ENCODE measurements around the gene KRTAP12-3.
"Not testable (repeated sequence)": the region's sequence is repeated elsewhere in the genome, so short reads cannot be mapped to it uniquely, and the experiment has no call there.

Gene KRTAP12-3, protein sequence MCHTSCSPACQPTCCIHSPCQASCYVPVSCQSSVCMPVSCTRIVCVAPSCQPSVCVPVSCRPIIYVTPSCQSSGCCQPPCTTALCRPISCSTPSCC

DNA sequence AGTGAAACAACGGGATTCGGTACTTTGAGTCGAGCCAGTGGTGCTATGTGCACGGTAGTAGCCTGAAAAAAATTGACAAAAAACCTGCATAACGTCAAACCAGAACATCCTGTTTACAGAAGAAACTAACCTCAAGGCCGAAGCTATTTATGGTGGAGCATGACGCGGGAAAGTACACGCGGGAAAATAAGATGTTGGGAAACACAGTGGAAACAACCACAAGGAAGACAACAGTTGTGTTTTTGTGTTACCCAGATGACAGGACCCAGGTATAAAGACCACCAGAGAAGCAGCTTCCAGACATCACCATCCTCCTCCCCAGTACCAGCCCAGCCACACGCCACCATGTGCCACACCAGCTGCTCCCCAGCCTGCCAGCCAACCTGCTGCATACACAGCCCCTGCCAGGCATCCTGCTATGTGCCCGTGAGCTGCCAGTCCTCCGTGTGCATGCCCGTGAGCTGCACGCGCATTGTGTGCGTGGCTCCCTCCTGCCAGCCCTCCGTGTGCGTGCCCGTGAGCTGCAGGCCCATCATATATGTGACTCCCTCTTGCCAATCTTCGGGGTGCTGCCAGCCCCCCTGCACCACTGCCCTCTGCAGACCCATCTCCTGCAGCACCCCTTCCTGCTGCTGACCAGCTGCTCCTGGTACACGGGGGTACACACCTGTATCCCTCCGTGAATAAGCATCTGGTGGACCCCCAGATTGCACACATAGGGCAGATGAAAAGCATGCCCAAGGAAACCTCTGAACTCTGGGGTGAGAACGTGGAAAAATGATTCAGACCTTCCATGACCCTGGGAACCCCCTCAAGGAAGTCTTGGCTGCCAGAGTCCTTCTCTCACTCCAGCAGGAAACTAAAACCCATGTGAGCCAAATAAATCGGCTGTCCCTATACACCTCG is at the start of gene KRTAP12-3:
Gene KRTAP12-3, plus strand, starts transcription at position 298 of the 906 bp plus-strand sequence. Its CDS starts 48 bp downstream, at position 346.
- DNase-seq: no peak

DNA sequence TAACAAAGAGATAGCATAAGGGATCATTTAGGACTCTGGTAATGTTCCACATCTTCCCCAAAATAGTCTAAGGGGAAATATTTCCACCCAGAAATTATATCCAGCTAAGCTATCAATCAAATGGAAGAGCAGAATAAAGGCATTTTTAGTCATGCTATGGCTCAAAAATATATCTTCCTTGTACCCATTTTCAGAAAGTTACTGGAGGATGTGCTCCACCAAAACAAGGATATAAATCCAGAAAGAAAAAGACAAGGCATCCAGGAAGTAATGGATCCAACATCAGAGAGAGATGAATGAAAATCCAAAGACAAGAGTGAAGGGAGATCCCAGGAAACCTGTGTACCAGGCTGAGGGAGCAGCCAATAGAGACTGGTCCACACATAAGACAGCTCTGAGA is 48.5 kb upstream of the KRTAP12-3 start:
- no peak for DNase-seq

DNA sequence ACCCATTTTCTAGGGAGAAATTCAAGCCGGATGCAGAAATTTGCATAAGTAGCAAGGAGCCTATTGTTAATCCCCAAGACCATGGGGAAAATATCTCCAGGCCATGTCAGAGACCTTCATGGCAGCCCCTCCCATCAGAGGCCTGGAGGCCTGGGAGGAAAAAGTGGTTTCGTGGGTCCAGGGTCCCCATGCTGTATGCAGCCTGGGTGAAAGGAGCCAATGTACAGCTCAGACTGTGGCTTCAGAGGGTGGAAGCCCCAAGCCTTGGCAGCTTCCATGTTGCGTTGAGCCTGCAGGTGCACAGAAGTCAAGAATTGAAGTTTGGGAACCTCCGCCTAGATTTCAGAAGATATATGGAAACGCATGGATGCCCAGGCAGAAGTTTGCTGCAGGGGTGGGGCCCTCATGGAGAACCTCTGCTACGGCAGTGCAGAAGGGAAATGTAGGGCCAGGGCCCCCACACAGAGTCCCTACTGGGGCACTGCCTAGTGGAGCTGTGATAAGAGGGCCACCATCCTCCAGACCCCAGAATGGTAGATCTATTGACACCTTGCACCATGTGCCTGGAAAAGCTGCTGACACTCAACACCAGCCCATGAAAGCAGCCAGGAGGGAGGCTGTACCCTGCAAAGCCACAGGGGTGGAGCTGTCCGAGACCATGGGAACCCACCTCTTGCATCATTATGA is 47.4 kb upstream of the KRTAP12-3 start:
- DNase-seq: not testable (repeated sequence)

DNA sequence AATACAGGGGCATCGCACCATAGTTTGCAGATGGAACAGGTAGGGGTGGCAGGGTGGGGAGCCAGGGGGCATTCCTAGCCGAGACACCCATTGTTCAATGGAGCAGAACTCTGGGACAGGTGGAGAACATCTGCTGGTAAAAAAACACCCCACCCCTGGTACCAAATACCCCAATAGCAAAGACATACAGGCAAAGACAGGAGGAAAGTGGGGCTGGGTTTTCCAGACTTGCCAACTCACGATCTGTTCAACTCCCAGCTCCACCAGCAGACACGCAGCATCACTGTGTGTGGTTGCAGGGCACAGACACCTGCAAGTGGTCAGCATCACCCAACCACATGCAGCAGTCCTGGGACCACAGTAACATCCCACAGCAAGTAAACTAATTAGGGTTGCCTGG is 46.2 kb upstream of the KRTAP12-3 start:
- DNase-seq: no peak

DNA sequence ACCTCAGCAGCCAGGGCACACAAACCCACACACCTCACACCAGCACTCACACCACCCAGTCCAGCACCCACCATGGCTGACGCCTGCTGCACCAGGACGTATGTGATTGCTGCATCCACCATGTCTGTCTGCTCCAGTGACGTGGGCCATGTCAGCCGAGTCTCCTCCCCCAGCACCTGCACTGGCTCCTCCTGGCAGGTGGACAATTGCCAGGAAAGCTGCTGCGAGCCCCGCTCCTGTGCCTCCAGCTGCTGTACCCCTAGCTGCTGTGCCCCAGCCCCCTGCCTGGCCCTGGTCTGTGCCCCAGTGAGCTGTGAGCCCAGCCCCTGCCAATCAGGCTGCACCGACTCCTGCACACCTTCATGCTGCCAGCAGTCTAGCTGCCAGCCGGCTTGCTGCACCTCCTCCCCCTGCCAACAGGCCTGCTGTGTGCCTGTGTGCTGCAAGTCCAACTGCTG is 45.7 kb upstream of the KRTAP12-3 start, which contains the start of gene KRTAP10-8:
Gene KRTAP10-8, plus strand, starts transcription at position 51 of the 458 bp plus-strand sequence. Its CDS starts 22 bp downstream, at position 73.
- DNase-seq: no peak

DNA sequence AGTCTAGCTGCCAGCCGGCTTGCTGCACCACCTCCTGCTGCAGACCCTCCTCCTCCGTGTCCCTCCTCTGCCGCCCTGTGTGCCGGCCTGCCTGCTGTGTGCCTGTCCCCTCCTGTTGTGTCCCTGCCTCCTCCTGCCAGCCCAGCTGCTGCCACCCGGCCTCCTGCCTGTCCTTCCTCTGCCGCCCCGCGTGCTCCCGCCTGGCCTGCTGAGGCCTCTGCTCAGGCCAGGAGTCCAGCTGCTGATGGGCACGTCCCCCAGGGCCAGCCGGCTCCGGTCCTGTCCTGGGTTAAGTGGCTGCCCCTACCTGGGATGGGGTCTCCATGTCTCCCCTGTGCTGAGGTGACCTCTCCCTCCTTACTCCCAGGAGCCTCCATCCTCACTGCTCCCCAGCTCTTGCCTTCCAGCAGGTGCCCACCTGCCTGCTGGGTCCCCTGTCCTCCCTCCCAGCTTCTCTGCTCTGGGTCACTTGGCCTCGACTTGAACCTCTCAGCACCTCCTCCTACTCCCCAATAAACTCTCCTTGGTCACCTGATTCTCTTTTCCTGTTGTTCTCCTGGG is 45.0 kb upstream of the KRTAP12-3 start:
- DNase-seq: no peak

DNA sequence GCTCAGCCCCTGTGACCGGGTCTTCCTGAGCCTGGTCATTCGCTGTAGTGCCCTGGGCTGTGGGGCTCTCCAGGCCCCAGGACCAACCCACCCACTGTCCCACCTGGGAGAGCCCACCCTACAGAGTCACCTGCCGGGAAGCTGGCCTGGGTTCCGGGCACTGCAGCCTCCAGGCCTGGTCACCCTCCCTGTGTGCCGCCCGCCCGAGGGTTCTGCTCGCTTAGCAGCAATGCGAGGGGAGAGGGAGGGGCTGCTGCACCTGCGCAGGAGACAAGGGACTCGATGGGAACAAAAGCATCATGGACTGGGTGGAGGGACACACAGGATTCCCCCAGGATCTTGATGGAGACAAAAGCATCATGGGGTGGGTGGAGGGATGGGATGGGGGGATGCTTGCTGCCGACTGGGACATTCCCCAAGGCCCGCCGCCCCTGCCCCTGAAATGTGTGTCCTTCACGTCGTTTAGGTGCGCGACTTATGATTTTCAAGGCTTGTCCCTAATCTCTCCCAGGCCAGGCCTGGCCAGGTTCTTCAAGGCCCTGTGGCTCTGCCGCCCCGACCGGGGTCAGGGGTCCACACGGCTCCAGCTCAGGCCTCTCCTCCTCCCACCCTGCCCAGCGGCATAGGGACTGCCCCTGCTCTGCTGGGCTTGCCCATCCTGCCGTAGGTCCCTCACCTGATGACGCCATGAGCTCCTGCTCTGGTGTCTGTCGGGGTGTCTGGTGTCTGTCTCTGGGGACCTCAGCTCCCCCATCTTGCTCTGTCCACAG is 44.2 kb upstream of the KRTAP12-3 start:
- DNase-seq: no peak

DNA sequence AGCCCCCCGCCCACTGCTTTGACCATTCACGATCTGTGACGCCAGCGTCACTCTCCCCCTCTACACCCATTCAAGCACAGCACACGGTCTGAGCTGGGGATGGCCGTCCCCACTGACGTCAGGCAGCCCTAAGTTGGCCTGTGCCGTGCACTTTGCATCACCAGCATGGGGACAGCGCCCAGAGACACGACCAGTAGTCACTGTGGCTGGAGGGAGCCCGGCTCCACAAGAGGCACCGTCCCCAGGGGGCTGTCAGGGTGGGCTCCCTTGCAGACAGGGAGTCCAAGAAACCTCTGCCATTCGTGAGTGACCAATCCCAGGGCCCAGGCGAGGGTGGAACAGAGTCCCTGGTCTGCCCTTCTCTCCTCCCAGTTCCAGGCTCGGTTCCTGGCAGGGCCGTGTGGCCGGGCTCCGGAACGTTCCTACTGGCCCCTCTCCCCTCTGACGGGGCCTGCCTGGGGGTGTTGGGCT is 43.5 kb upstream of the KRTAP12-3 start:
- no peak for DNase-seq

DNA sequence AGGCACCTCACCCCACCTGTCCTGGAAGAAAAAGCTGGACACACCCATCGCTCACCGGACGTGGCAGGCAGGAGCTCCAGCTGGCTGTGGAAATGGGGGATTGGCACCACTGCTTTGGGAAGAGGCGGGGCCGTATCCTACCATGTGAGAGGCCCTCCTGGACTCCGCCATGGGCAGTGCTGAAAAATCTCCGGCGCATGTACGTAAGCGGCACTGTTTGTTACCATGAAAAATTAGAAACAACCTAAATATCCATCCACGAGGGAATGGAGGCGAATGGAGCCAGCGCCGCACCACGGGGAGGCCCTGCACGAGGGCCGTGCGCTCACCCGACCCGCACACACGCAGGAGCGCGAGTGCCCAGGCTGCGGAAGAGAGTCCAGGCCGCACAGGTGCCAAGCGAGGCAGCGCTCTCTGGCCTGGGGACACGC is 42.8 kb upstream of the KRTAP12-3 start:
- DNase-seq: no peak

DNA sequence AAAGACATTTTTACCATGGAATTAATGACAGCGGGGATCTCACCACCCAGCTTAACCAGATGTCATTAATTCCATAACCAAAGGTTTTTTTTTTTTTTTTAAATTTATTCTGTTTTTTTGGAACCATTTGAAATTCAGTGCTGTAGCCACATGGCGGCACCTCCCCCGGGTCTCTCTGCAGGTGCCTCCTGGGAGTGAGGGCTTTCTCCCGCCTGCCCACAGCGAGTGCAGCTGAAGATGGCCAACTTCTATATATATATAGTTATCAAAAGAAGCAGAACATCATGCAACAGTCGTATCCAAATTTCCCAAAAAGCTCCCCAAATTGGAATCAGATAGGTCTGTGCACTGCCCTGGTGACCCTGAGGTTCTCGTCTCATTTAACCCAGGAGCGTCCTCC is 42.3 kb upstream of the KRTAP12-3 start:
- DNase-seq: no peak

DNA sequence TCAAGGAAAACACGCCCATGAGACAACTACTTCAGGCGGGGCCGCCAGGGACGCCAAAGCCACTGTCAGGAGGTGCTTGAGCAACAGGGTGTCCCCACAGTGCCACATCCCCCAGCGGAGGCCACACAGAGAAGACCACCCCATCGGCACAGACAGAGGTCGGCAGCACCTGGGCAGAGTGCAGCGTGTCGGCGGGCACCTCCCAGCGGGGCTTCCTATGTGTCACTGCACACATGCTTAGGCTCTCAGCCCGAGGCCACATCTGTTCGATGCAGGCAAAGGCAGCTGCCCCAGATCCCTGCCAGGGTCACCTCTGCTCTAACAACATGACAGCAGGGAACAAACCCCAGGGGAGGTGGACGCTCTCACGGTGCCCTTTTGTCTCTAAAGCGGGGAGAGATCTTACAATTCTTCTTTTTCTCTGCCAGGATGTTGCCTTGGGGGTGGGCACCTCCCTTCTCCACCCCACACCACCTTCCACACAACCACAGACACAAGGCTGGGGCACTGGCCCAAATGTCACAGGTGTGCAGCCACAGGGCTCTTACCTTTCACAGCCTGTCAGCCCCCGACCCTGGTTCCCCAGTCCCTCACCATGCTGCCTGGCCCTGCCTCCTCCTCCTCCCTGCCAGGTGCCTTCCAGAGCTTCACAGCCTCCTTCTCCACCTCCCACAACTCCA is 41.7 kb upstream of the KRTAP12-3 start:
- DNase-seq: no peak

DNA sequence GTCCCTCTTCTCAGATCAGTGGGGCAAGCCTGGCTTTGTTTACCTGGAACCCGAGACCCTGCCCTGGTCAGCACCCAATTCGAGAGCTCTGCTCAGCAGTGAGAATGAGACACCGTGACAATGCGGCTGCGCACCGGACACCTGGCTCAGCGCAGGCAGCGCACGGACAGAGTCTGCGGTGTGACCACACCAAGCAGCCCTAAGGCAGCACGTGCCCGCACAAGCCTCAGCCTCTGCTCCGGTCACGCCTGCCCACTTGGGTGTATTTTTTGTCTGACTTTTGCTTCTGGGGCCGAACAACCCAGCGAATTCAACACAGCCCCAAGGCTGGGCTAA is 41.2 kb upstream of the KRTAP12-3 start:
- no peak for DNase-seq

DNA sequence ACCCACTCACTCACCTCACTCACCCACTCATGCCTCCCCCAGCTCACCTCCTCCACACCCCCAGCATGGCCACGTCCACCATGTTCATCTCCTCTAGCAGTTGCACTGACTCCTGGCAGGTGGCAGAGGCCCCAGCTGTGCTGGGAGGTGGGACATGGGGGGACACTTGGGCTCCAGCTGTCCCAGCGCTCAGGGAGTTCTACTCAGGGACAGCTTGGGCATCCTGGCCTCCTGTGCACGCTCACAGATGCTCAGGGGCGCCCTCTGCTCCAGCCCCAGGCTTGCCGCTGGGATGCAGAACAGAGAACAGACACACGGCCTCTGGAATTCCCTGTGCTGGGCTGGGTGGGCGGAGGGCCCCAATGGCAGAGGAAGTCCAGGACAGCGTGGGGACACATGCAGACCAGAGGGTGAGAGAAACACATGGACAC is 40.6 kb upstream of the KRTAP12-3 start:
- no peak for DNase-seq

DNA sequence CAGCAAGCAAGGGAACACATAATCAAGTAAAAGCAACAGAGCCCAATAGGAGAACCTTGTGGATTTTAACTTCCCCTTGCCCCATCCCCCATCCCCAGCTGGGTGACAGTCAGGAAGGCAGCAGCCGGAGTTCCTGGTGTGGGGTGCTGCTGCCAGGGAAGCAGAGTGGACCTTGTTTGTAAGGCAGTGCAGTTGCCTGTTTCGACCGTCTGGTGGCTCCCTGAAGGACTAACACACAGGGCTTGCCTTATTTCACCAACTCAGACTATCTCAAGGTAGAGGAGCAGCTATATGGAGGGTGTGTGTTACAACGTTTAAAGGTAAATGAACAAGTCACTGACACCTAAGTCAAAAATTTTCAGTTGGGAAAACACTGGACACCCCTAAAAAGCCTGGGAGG is 39.2 kb upstream of the KRTAP12-3 start:
- no peak for DNase-seq

DNA sequence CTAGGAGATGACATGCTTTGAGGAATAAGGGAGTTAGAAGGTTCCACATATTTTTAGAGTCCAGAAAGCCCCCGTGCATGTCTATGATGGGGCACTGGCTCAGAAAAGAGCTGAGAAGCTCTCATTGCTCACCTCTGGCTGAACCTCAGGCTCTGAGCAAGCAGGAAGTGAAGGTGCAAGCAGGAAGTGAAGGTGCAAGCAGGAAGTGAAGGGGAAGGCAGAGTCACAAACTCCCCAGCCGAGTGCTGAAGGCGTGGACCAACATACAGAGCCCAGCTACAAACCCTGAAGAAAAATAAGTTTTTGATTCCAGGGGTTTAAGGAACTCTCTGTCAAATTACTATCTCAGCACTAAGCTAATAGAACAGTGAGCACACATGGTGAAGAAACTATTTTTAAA is 38.8 kb upstream of the KRTAP12-3 start:
- no peak for DNase-seq

DNA sequence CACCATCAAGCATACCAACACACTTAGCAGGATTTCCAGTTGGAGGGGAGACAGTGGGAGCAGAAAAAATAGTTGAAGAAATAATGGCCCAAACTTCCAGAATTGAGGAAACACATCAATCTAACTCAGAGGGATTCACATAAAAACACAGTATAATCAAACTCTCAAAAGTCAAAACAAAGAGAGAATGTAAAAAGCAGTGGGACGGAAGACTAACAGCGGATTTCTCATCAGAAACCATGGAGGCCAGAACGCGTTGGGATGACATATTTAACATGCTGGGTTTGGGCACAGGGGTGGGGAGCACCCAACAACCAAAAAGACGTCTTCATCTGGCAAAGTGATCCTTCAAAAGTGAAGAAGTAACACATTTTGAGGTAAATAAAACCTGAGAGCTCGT is 37.8 kb upstream of the KRTAP12-3 start:
- no peak for DNase-seq

DNA sequence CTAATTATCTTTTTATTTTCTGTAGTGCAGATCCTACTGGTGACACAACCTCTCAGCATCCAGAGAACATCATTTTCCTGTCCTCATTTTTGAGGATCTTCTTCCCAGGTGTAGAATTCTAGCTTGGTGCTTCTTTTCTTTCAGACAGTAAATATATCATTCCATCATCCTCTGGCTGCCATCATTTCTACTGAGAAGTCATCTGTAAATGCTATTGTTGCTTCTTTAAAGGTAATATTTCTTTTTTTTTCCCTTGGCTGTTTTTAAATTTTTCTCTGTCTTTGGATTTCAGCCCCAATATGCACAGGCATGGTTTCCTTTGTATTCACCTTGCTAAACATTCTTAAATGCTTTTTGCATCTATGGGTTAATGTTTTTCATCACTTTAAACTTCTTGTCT is 34.2 kb upstream of the KRTAP12-3 start:
- no peak for DNase-seq

DNA sequence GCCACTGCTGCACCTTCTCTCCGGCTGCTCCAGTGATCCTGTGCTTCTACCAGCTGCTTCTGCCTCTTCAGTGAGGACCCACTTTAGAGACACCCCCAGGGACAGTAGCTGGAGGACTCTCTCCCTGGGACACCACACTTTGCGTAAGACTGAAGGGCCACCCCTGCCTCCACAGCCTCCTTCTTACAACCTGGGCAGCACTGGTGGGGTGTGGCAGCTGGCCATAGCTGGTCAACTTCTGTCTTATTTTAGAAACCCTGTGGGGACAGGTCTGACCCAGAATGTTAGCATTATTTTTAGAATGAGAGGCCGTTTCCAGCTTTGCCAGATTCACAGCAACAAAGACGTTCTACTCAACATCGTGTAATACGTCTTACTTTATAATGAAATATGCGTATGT is 32.0 kb upstream of the KRTAP12-3 start:
- DNase-seq: no peak

DNA sequence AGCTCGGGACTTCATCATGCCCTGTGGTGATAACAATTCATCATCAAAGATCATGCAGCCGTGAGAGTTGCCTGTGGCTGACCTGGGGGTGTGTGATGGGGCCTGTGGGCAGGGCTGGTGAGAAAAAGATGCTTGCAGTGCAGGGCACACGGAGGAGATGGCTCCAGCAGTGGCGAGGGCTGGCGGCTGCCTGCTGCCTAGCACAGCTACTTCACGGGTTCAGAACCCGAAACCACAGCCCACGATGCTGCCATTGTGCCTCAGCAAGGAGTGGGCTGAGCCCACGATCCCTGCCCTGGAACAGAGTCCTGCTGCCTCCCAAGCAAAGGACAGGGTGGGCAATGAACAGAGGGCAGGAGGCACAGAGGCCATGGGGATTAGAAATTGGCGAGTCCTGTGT is 31.5 kb upstream of the KRTAP12-3 start:
- no peak for DNase-seq

DNA sequence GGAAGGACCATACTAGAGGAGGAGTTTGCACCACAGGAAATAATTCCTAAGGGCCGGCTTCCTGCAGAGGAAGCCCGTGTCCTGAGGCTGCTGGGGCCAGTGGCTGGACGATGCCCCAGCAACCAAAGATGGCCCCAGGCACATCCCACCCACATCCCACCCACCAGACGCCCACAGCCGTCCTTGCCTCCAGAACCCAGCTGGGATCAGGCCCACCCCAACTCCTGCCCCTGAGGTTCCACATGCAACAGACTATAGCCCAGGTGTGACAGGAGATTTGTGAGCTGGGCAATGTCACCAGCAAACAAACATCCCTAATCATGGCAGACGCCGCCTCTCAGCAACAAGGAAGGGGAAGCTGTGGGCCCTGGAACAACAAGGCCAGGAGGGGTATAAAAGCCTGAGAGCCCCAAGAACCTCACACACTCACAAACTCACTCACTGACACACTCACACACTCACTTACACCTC is 31.0 kb upstream of the KRTAP12-3 start, which contains the start of gene KRTAP10-9:
Gene KRTAP10-9, plus strand, starts transcription at position 421 of the 471 bp plus-strand sequence. CDS start 79 bp downstream, outside the sequence.
- no peak for DNase-seq

DNA sequence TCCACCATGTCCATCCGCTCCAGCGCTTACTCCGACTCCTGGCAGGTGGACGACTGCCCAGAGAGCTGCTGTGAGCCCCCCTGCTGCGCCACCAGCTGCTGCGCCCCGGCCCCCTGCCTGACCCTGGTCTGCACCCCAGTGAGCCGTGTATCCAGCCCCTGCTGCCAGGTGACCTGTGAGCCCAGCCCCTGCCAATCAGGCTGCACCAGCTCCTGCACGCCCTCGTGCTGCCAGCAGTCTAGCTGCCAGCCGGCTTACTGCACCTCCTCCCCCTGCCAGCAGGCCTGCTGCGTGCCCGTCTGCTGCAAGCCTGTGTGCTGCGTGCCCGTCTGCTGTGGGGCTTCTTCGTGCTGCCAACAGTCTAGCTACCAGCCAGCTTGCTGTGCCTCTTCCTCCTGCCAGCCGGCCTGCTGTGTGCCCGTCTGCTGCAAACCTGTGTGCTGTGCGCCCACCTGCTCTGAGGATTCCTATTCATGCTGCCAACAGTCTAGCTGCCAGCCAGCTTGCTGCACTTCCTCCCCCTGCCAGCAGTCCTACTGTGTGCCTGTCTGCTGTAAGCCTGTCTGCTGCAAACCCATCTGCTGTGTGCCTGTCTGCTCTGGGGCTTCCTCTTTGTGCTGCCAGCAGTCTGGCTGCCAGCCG is 30.4 kb upstream of the KRTAP12-3 start:
- DNase-seq: not testable (repeated sequence)
